IMR-90 (cell line): ENCODE data around the gene ZNF618. TPM values are rescaled to one million over a fixed set of nuclear protein-coding genes. Genes with fewer than 3 reads are reported as not detected.

ENCODE experiments used
- ATAC-seq: fragments of 200-7000 bp; cut with Tn5 transposase; 2 replicates; pipeline ENCODE4 v1.9.1; 2020; ENCODE audit warnings: low read depth, mild to moderate bottlenecking, moderate library complexity
- BruUV-seq: library from RNA; stranded (reverse); fragments of 400-500 nt; replicated peaks from 2 replicates; lab custom pipeline; 2021; lab: Mats Ljungman, UMichigan
- CTCF ChIA-PET: fragments of 300-600 bp; formaldehyde crosslinking; extraction: SDS; loops from one replicate; lab custom pipeline; 2021; ENCODE audit warnings: antibody characterized with exemption; lab: Yijun Ruan, JAX
- POLR2A ChIA-PET: fragments of 300-600 bp; sonication (Branson Sonifier 250); formaldehyde crosslinking; loops from one replicate; lab custom pipeline; 2022; ENCODE audit warnings: antibody characterized with exemption; ENCODE audit not compliant: unreplicated experiment; lab: Charles Lee
- DNase-seq: peaks from one replicate; pipeline ENCODE4 v3.0.0; 2013
- H2AFZ ChIP-seq: replicated peaks from 2 replicates; pipeline ENCODE3; 2013; ENCODE audit warnings: low read length, mild to moderate bottlenecking; ENCODE audit not compliant: poor library complexity
- H2AK5ac ChIP-seq: 2 replicates; pipeline ENCODE4 v1.6.1; 2013; ENCODE audit warnings: low read depth, low read length, inconsistent platforms
- H2AK9ac ChIP-seq: replicated peaks from 2 replicates; pipeline ENCODE3; 2013; ENCODE audit warnings: mild to moderate bottlenecking, low read depth, low read length, moderate library complexity; ENCODE audit not compliant: poor library complexity
- H2BK120ac ChIP-seq: 2 replicates; pipeline ENCODE4 v1.6.1; 2013; ENCODE audit warnings: low read depth, low read length, inconsistent platforms
- H2BK15ac ChIP-seq: 3 replicates; pipeline ENCODE4 v1.6.1; 2013; ENCODE audit warnings: low read depth, low read length, inconsistent platforms
- H2BK20ac ChIP-seq: 2 replicates; pipeline ENCODE4 v1.6.1; 2013; ENCODE audit warnings: low read depth, mild to moderate bottlenecking, inconsistent platforms, low read length, moderate library complexity
- H2BK5ac ChIP-seq: 2 replicates; pipeline ENCODE4 v1.6.1; 2013; ENCODE audit warnings: mild to moderate bottlenecking, low read depth, low read length, inconsistent platforms; ENCODE audit not compliant: poor library complexity, severe bottlenecking
- H3K14ac ChIP-seq: replicated peaks from 2 replicates; pipeline ENCODE4 v1.6.1; 2013; ENCODE audit warnings: low read depth, low read length, inconsistent platforms
- H3K18ac ChIP-seq: 2 replicates; pipeline ENCODE4 v1.6.1; 2013; ENCODE audit warnings: low read depth, low read length, control low read depth
- H3K23ac ChIP-seq: 2 replicates; pipeline ENCODE4 v1.6.1; 2013; ENCODE audit warnings: low read depth, low read length, inconsistent platforms
- H3K27ac ChIP-seq: 2 replicates; pipeline ENCODE4 v1.5.1; 2013; ENCODE audit warnings: mild to moderate bottlenecking, control low read depth, low read length; ENCODE audit not compliant: insufficient read depth
- H3K27me3 ChIP-seq: 2 replicates; pipeline ENCODE4 v1.6.1; 2013; ENCODE audit warnings: low read length; ENCODE audit not compliant: control insufficient read depth, insufficient read depth
- H3K36me3 ChIP-seq: 2 replicates; pipeline ENCODE4 v1.6.1; 2013; ENCODE audit warnings: low read length, mixed read lengths; ENCODE audit not compliant: control insufficient read depth, insufficient read depth
- H3K4ac ChIP-seq: 2 replicates; pipeline ENCODE4 v1.6.1; 2013; ENCODE audit warnings: low read depth, low read length, inconsistent platforms
- H3K4me1 ChIP-seq: 2 replicates; pipeline ENCODE4 v1.6.1; 2013; ENCODE audit warnings: low read length, mixed read lengths; ENCODE audit not compliant: control insufficient read depth, insufficient read depth
- H3K4me2 ChIP-seq: 2 replicates; pipeline ENCODE4 v1.6.1; 2013; ENCODE audit warnings: low read depth, mild to moderate bottlenecking, control low read depth, low read length, moderate library complexity
- H3K4me3 ChIP-seq: 2 replicates; pipeline ENCODE4 v1.5.1; 2013; ENCODE audit warnings: low read depth, mild to moderate bottlenecking, control low read depth, low read length, moderate library complexity; ENCODE audit not compliant: insufficient read depth
- H3K56ac ChIP-seq: 2 replicates; pipeline ENCODE4 v1.6.1; 2013; ENCODE audit warnings: low read length, inconsistent platforms; ENCODE audit not compliant: insufficient read depth; ENCODE audit errors: extremely low read depth
- H3K79me1 ChIP-seq, 2 experiments: 2 replicates each; pipeline ENCODE4 v1.6.1; 2013; ENCODE audit warnings: low read length in 2 of 2, inconsistent platforms in 1 of 2, low read depth in 1 of 2
- H3K9ac ChIP-seq: 2 replicates; pipeline ENCODE4 v1.6.1; 2013; ENCODE audit warnings: low read depth, low read length, control low read depth
- H3K9me1 ChIP-seq: 2 replicates; pipeline ENCODE4 v1.6.1; 2013; ENCODE audit warnings: low read length, inconsistent platforms; ENCODE audit not compliant: insufficient read depth
- H3K9me3 ChIP-seq: 2 replicates; pipeline ENCODE4 v1.6.1; 2013; ENCODE audit warnings: low read length; ENCODE audit not compliant: control insufficient read depth, insufficient read depth
- H4K20me1 ChIP-seq: 2 replicates; pipeline ENCODE4 v1.6.1; 2013; ENCODE audit warnings: low read length, inconsistent platforms; ENCODE audit not compliant: insufficient read depth
- H4K5ac ChIP-seq: 2 replicates; pipeline ENCODE4 v1.6.1; 2013; ENCODE audit warnings: mild to moderate bottlenecking, low read depth, low read length, control low read depth
- H4K8ac ChIP-seq, 2 experiments: 2 replicates each; pipeline ENCODE4 v1.6.1; 2013; ENCODE audit warnings: low read depth in 2 of 2, low read length in 2 of 2, control low read depth in 1 of 2, inconsistent platforms in 1 of 2
- H4K91ac ChIP-seq: 2 replicates; pipeline ENCODE4 v1.6.1; 2013; ENCODE audit warnings: low read depth, low read length, inconsistent platforms; ENCODE audit not compliant: insufficient read depth
- BHLHE40 ChIP-seq: fragments of 150-350 bp; IDR thresholded peaks from 2 replicates; pipeline ENCODE4 v1.6.1; 2016; ENCODE audit warnings: mild to moderate bottlenecking, low read depth, low read length
- CEBPB ChIP-seq: IDR thresholded peaks from 2 replicates; pipeline ENCODE4 v1.6.1; 2012; ENCODE audit warnings: low read depth, low read length, improper control_type of control experiment
- CHD1 ChIP-seq: IDR thresholded peaks from 2 replicates; pipeline ENCODE4 v1.6.1; 2012; ENCODE audit warnings: low read depth, low read length, improper control_type of control experiment
- FOS ChIP-seq: fragments of 150-350 bp; IDR thresholded peaks from 2 replicates; pipeline ENCODE4 v1.6.1; 2016; ENCODE audit warnings: low read depth, low read length
- MXI1 ChIP-seq: IDR thresholded peaks from 2 replicates; pipeline ENCODE4 v1.6.1; 2012; ENCODE audit warnings: low read depth, mild to moderate bottlenecking, low read length, moderate library complexity, borderline replicate concordance
- NFE2L2 ChIP-seq: fragments of 150-350 bp; IDR thresholded peaks from 2 replicates; pipeline ENCODE4 v1.6.1; 2016; ENCODE audit warnings: low read depth, mild to moderate bottlenecking, low read length
- POLR2A ChIP-seq: IDR thresholded peaks from 2 replicates; pipeline ENCODE4 v1.6.1; 2012; ENCODE audit warnings: mild to moderate bottlenecking, low read depth, low read length
- RAD21 ChIP-seq: IDR thresholded peaks from 2 replicates; pipeline ENCODE4 v1.6.1; 2012; ENCODE audit warnings: low read length, improper control_type of control experiment
- RCOR1 ChIP-seq: IDR thresholded peaks from 2 replicates; pipeline ENCODE4 v1.6.1; 2012; ENCODE audit warnings: mild to moderate bottlenecking, low read length, improper control_type of control experiment; ENCODE audit not compliant: insufficient replicate concordance
- RFX5 ChIP-seq: IDR thresholded peaks from 2 replicates; pipeline ENCODE4 v1.8.0; 2012; ENCODE audit warnings: low read depth, mild to moderate bottlenecking, low read length, moderate library complexity
- SMC3 ChIP-seq: fragments of 150-350 bp; IDR thresholded peaks from 2 replicates; pipeline ENCODE4 v1.6.1; 2016; ENCODE audit warnings: low read depth, mild to moderate bottlenecking, antibody characterized with exemption, low read length, moderate library complexity
- WGBS, 2 experiments: methylation state at CpG; one replicate each; pipeline versions ENCODE4 v1.1.5 to v1.1.7; 2013; ENCODE audit warnings: missing lambda C conversion rate in 2 of 2; ENCODE audit not compliant: insufficient read length in 1 of 2; ENCODE audit errors: extremely low coverage in 2 of 2; 5-methylcytosine and 5-hydroxymethylcytosine counted together
- dilution Hi-C: fragments of 300-500 bp; cut with HindIII; formaldehyde crosslinking; loops from one replicate; pipeline ENCODE4 v1.14.3; 2018; ENCODE audit warnings: low sequenced_read_pairs; ENCODE audit not compliant: unreplicated experiment
- in situ Hi-C: fragments of 300-500 bp; cut with MboI; formaldehyde crosslinking; loops from 3 replicates; pipeline ENCODE4 v1.14.3; 2019; ENCODE audit warnings: low sequenced_read_pairs, inconsistent platforms, mixed read lengths
- intact Hi-C: fragments of 100-400 bp; cut with micrococcal nuclease; formaldehyde crosslinking; loops from 2 replicates; pipeline ENCODE4 v1.10.0; 2022
- polyA plus RNA-seq, 3 experiments: library from polyadenylated mRNA; depleted of rRNA; stranded (reverse); fragments of >200 nt; gene quantifications; 2 replicates each; pipeline ENCODE4 v1.2.3, GENCODE V29; 2012; ENCODE audit warnings: low replicate concordance in 1 of 3
- total RNA-seq: library from RNA; depleted of rRNA; stranded (reverse); fragments of >200 nt; gene quantifications from 2 replicates; pipeline ENCODE4 v1.2.3, GENCODE V29; 2012

ZNF618 gene
- total and polyA plus RNA-seq, 2 of the 4 experiments (the other 2 are of a cell fraction) = 8.2 to 9.4 TPM

DNA sequence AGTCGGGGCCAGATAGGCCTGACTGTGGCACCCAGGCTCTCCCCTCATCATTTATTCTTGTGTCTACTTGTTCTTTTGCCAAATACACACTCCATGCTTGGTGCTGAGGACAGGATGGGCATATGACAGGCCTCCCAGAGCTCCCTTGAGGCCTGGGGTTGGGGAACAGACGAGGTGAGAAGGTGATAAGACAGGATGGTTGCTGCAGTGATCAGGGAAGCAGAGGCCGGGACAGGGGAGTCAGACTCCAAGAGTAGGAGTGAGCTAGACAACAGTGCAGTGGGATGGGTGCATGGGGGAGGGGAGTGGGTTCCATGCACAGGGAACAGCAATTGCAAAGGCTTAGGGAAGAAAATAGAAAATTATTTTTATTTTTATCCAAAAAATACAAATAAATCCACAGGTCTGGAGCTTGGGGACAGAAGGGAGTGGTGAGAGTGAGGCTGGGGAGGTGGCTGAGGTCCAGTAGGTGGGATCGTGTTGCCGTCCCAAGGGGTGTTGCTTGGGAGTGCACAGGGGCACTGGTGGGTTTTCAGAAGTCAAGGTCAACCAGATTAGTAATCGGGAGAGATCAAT is 205.4 kb downstream of the ZNF618 start:
- Histone ChIP-seq H2AK5ac (no peak overlapping the region), H3K18ac (no peak overlapping the region), H4K91ac (no peak overlapping the region), H3K4me1 (no peaks in the 10 kb centered on the region; the same call in 1 of the 2 replicates), H2BK15ac (no peak overlapping the region), H3K9ac (no peak overlapping the region), H4K5ac (no peak overlapping the region), H3K36me3 (no peaks in the 10 kb centered on the region), H3K4me3 (no peak overlapping the region), H3K23ac (no peak overlapping the region), H2BK5ac (no peak overlapping the region), H3K27me3 (peaks cover 41% of the 10 kb centered on the region), H4K20me1 (no peaks in the 10 kb centered on the region; the same call in 1 of the 2 replicates), H2BK20ac (no peak overlapping the region), H4K8ac (no peak overlapping the region), H3K27ac (no peak overlapping the region), H3K4ac (no peak overlapping the region), H3K9me1 (no peaks in the 10 kb centered on the region), H3K14ac (no peak overlapping the region), H3K79me1 (no peaks in the 10 kb centered on the region), H2AFZ (no peak overlapping the region), H2BK120ac (no peak overlapping the region), H3K9me3 (peaks cover 1% of the 10 kb centered on the region; the same call in 1 of the 2 replicates), H3K56ac (no peak overlapping the region), H2AK9ac (no peak overlapping the region), H3K4me2 (no peak overlapping the region)
- CTCF ChIA-PET = no interaction called here
- ATAC-seq (no peak), DNase-seq (no peak)
- TF ChIP-seq RFX5 = no peak
- no peak for TF ChIP-seq MXI1
- no peak for TF ChIP-seq CHD1
- TF ChIP-seq RAD21 = no peak
- no peak for TF ChIP-seq CEBPB
- TF ChIP-seq POLR2A = no peak
- no peak for TF ChIP-seq FOS
- TF ChIP-seq SMC3 = no peak
- TF ChIP-seq RCOR1 = no peak
- TF ChIP-seq NFE2L2 = no peak
- no peak for TF ChIP-seq BHLHE40
- 17% methylated on average over 2 of the region's 6 CpGs; no CpG with 5 or more reads in 1 of the 2 experiments for WGBS, 2 experiments
- dilution Hi-C loops = no loop called here
- POLR2A ChIA-PET = no interaction called here
- no TSS peak for BruUV-seq
- intact Hi-C loops = loop anchor here (1.0 to 2.0 kb wide), 3 partner anchors 210 to 345 kb away; no protein-coding TSS in a partner anchor
- in situ Hi-C loops = no loop called here
